ENCODE results near the gene DISP2.

DISP2 gene

DNA sequence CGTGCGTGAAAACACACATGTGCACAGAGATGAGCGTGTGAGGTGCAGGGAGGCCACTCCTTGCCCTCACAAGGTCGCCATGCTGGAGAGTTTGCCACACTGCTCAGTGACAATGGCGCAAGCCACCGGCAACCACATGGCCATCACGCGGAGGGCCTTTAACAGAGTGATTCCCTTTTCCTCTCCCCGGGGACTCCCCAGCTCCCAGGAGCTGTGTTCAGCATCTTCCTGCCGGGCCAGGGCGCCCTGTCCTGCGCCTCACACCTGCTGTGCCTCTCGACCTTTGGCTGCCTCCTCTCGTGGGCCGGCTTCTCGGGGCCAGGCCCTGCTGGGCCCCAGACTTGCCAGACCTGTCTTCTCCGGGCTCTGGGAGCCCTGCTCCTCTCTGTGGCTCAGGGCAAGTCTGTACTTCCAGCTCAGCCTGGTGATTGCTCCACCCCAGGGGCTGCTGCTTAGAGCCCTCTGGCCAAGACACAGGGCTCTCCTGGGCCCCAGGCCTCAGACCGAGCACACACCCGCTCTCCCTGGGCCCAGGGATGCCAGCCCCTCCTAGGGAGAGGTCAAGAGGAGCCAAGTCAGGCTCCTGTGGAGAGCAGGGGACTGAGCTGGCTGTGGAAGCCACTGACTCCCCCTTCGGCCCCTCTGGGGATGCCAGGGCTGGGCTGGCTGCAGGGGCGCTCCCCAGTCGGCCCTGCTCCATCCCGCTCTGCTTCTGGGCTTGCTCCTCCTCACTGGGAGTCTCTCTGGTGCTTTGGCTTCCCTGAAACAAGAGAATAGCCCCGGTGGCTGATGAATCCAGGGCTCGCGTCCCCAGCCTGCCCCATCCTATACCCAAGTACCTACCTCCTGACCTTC is 22.9 kb upstream of the DISP2 start:
- Mint-ChIP-seq H3K27ac (no peak overlapping the region), H3K4me1 (peaks cover 16% of the 10 kb centered on the region)

GRCh38 chr15:40335938-40336743 is 21.9 kb upstream of the DISP2 start:
- Mint-ChIP-seq H3K4me3 (no peak overlapping the region), H3K36me3 (ENCODE audit: low read depth) (no peaks in the 10 kb centered on the region), H3K27me3 (no peaks in the 10 kb centered on the region), H3K27ac (no peak overlapping the region), H3K9me3 (no peaks in the 10 kb centered on the region), H3K4me1 (peaks cover 16% of the 10 kb centered on the region)
- no peak for ATAC-seq
- DNase-seq = no peak

More for the DNA sequence above, 22.9 kb upstream of the DISP2 start:
- no peak for DNase-seq
- Mint-ChIP-seq H3K36me3 (ENCODE audit: low read depth) (no peaks in the 10 kb centered on the region), H3K4me3 (no peak overlapping the region), H3K9me3 (no peaks in the 10 kb centered on the region), H3K27me3 (no peaks in the 10 kb centered on the region)
- no peak for ATAC-seq

- Mint-ChIP-seq H3K4me1 (peaks cover 16% of the 10 kb centered on the region), H3K9me3 (no peaks in the 10 kb centered on the region), H3K4me3 (no peak overlapping the region), H3K36me3 (ENCODE audit: low read depth) (no peaks in the 10 kb centered on the region), H3K27ac (no peak overlapping the region), H3K27me3 (no peaks in the 10 kb centered on the region)
- DNase-seq (peak; percentile 27), ATAC-seq (no peak)
These were observed 21.3 kb upstream of the DISP2 start for GRCh38 chr15:40336744-40337122.

GRCh38 chr15:40337597-40337996 is 20.4 kb upstream of the DISP2 start:
- DNase-seq (no peak), ATAC-seq (no peak)
- Mint-ChIP-seq H3K4me3 (no peak overlapping the region), H3K4me1 (peaks cover 16% of the 10 kb centered on the region), H3K27me3 (no peaks in the 10 kb centered on the region), H3K36me3 (ENCODE audit: low read depth) (no peaks in the 10 kb centered on the region), H3K9me3 (no peaks in the 10 kb centered on the region), H3K27ac (no peak overlapping the region)

DNA sequence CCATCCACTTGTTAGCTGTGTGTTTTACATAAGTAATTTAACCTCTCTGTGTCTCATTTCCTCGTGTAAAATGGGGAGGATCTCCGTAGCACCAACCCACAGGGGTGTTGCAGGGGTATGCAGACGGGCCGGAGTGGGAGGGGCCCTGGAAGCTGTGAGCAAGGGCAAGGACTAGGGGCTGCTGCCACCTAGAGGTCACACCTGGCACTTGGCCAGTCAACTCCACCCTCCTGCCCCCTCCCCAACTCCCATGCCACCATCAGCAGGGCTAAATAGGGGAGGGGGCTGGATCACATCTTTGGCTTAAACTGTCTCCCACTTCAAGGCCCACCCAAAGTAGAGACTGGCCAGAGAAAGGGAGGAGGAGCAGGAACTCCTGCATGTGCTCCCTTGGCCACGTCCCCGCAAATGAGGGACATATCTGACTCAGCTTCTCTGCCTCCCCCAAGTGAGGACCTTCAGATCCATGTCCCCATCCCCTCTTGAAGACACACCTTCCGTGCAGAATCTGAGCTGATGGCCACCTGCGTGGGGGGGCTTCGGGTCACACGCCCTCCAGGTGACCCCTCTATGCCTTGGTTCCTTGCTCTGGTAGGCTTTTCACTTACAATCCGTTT is 19.9 kb upstream of the DISP2 start:
- no peak overlapping the region for H3K4me3 Mint-ChIP-seq
- H3K27ac Mint-ChIP-seq = no peak overlapping the region
- DNase-seq = peak; percentile 85
- no peaks in the 10 kb centered on the region for H3K9me3 Mint-ChIP-seq
- H3K27me3 Mint-ChIP-seq = no peaks in the 10 kb centered on the region
- peaks cover 14% of the 10 kb centered on the region for H3K4me1 Mint-ChIP-seq
- ATAC-seq = peak; percentile 82
- H3K36me3 Mint-ChIP-seq (ENCODE audit: low read depth) = no peaks in the 10 kb centered on the region

DNA sequence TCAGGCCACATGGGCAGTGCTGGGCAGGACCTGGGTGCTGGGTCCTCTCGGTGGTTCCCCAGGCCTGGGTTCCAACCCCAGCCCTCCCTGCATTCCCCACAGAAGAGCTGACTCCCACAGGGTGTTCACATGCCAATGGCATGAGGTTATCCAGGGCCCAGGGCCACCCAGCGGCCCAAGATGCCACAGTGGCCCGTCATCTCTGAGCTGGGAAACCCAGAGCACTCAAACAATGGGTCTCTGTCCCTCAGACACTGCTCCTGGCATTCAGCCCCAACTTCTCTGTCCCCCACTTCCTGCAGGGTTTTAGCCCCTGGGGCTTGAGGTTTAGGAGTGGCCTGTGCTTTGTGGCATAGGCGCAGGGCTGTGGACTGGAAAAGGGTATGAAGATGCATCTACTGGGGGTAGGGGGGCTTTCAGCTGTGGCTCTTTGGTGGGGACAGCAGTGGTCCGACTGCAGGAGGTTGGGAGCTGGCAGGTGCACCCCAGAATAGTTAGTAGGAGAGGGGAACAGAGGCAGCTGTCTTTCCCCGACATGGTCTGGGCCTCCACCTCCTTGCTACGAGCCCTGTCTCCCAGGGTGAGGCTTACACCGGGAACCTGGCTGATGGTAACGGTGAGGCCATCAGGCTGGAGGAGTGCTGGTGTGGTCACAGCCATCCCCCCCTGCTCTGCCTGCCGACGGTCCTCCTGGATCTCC is 18.9 kb upstream of the DISP2 start:
- no peak for DNase-seq
- no peaks in the 10 kb centered on the region for H3K36me3 Mint-ChIP-seq (ENCODE audit: low read depth)
- no peak for ATAC-seq
- H3K9me3 Mint-ChIP-seq = no peaks in the 10 kb centered on the region
- H3K4me3 Mint-ChIP-seq = no peak overlapping the region
- no peak overlapping the region for H3K27ac Mint-ChIP-seq
- no peaks in the 10 kb centered on the region for H3K27me3 Mint-ChIP-seq
- peaks cover 9% of the 10 kb centered on the region for H3K4me1 Mint-ChIP-seq

GRCh38 chr15:40339621-40339945 is 18.4 kb upstream of the DISP2 start:
- Mint-ChIP-seq H3K4me1 (peaks cover 4% of the 10 kb centered on the region), H3K9me3 (no peaks in the 10 kb centered on the region), H3K4me3 (no peak overlapping the region), H3K27me3 (no peaks in the 10 kb centered on the region), H3K36me3 (ENCODE audit: low read depth) (no peaks in the 10 kb centered on the region), H3K27ac (no peak overlapping the region)
- DNase-seq = no peak
- ATAC-seq = no peak

GRCh38 chr15:40340038-40340739 is 17.8 kb upstream of the DISP2 start:
- no peaks in the 10 kb centered on the region for H3K9me3 Mint-ChIP-seq
- peaks cover 2% of the 10 kb centered on the region for H3K4me1 Mint-ChIP-seq
- no peak for DNase-seq
- H3K4me3 Mint-ChIP-seq = no peak overlapping the region
- ATAC-seq = no peak
- H3K27ac Mint-ChIP-seq = no peak overlapping the region
- no peaks in the 10 kb centered on the region for H3K27me3 Mint-ChIP-seq
- no peaks in the 10 kb centered on the region for H3K36me3 Mint-ChIP-seq (ENCODE audit: low read depth)

GRCh38 chr15:40340740-40341400 is 17.1 kb upstream of the DISP2 start, which contains the start of gene CCDC9B:
Gene CCDC9B, minus strand, starts transcription at chr15:40340939. Its CDS starts 120 bp downstream, at chr15:40340819.
- no peak for DNase-seq
- Mint-ChIP-seq H3K36me3 (ENCODE audit: low read depth) (no peaks in the 10 kb centered on the region), H3K9me3 (no peaks in the 10 kb centered on the region), H3K4me3 (no peak within 1 kb of the TSS), H3K27me3 (no peaks in the 10 kb centered on the region), H3K4me1 (peaks cover 2% of the 10 kb centered on the region), H3K27ac (no peak within 1 kb of the TSS)
- no peak for ATAC-seq

DNA sequence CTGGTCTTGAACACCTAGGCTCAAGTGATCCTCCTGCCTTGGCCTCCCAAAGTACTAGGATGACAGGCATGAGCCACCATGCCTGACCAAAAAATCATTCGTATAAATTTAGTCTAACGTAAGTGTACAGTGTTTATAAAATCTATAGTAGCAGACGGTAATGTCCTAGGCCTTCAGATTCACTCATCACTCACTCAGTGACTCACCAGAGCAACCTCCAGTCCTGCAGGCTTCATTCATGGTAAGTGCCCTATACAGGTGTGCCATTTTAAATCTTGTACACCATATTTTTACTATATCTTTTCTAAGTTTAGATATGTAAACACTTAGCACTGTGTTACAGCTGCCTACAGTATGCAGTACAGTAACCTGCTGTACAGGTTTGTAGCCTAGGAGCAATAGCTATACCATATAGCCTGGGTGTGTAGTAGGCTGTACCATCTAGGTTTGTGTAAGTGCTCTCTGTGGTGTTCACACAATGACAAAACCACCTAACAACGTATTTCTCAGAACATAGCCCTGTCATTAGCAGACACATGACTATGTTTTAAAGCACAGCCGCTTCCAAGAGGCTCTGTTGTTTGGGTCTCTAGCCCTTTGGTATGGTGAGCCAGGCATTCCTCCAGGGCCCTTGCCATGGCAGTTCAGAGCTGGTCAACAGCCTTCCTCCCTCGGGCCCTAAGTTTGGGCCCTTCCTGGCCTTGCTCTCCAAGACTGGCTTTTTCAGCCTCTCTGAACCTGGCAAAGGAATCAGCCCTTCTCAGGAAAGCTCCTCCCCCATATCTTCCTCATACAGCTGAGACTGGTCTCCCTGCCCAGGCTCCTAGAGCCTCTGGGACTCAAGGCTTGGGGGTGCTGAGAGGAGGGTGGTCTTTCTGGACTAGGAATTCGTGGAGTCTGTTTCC is 15.4 kb upstream of the DISP2 start:
- no peak for ATAC-seq
- H3K36me3 Mint-ChIP-seq (ENCODE audit: low read depth) = no peaks in the 10 kb centered on the region
- H3K4me1 Mint-ChIP-seq = peaks cover 2% of the 10 kb centered on the region
- no peak for DNase-seq
- H3K27ac Mint-ChIP-seq = no peak overlapping the region
- H3K9me3 Mint-ChIP-seq = no peaks in the 10 kb centered on the region
- no peaks in the 10 kb centered on the region for H3K27me3 Mint-ChIP-seq
- no peak overlapping the region for H3K4me3 Mint-ChIP-seq

GRCh38 chr15:40343512-40343911 is 14.5 kb upstream of the DISP2 start:
- no peak overlapping the region for H3K27ac Mint-ChIP-seq
- no peaks in the 10 kb centered on the region for H3K9me3 Mint-ChIP-seq
- H3K36me3 Mint-ChIP-seq (ENCODE audit: low read depth) = no peaks in the 10 kb centered on the region
- H3K4me1 Mint-ChIP-seq = no peaks in the 10 kb centered on the region
- no peak overlapping the region for H3K4me3 Mint-ChIP-seq
- DNase-seq = no peak
- H3K27me3 Mint-ChIP-seq = no peaks in the 10 kb centered on the region
- no peak for ATAC-seq

- DNase-seq = no peak
- no peaks in the 10 kb centered on the region for H3K4me1 Mint-ChIP-seq
- H3K27ac Mint-ChIP-seq = no peak overlapping the region
- no peaks in the 10 kb centered on the region for H3K9me3 Mint-ChIP-seq
- H3K36me3 Mint-ChIP-seq (ENCODE audit: low read depth) = no peaks in the 10 kb centered on the region
- no peaks in the 10 kb centered on the region for H3K27me3 Mint-ChIP-seq
- ATAC-seq = no peak
- no peak overlapping the region for H3K4me3 Mint-ChIP-seq
These were observed 13.8 kb upstream of the DISP2 start for GRCh38 chr15:40344217-40344616.

- Mint-ChIP-seq H3K9me3 (no peaks in the 10 kb centered on the region), H3K27ac (no peak overlapping the region), H3K27me3 (no peaks in the 10 kb centered on the region), H3K36me3 (ENCODE audit: low read depth) (no peaks in the 10 kb centered on the region), H3K4me1 (no peaks in the 10 kb centered on the region), H3K4me3 (no peak overlapping the region)
- DNase-seq (peak; percentile 71), ATAC-seq (peak; percentile 58)
These were observed 13.3 kb upstream of the DISP2 start for GRCh38 chr15:40344631-40345120.
